ENCODE results near the gene LTK.

DNA sequence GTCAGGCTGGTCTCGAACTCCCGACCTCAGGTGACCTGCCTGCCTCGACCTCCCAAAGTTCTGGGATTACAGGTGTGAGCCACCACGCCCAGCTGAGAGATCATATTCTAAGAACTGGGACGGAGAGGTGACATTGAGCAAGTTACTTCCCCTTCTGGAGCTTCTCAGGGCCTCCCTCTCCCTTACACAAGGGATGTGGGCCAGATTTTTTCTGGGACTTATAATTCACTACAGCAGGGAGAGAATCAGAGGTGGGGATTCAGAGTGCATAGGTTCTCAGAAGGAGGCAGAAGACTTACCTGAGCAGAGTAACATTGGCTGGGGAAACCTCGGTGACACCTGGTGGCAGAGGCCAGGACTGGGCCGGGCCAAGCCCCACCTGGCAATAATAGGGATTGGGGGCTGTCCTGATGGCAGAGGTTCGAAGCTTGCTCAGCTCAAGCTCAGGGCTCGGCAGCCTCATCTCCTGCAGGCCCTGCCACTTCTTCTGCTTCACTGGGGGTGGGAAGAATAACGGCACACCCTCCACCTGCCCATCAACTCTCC is 6.8 kb downstream of the LTK start:
- TF ChIP-seq, protein P1, sequence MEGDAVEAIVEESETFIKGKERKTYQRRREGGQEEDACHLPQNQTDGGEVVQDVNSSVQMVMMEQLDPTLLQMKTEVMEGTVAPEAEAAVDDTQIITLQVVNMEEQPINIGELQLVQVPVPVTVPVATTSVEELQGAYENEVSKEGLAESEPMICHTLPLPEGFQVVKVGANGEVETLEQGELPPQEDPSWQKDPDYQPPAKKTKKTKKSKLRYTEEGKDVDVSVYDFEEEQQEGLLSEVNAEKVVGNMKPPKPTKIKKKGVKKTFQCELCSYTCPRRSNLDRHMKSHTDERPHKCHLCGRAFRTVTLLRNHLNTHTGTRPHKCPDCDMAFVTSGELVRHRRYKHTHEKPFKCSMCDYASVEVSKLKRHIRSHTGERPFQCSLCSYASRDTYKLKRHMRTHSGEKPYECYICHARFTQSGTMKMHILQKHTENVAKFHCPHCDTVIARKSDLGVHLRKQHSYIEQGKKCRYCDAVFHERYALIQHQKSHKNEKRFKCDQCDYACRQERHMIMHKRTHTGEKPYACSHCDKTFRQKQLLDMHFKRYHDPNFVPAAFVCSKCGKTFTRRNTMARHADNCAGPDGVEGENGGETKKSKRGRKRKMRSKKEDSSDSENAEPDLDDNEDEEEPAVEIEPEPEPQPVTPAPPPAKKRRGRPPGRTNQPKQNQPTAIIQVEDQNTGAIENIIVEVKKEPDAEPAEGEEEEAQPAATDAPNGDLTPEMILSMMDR (IDR thresholded peaks at IDR 0.05), result no peak
- TF ChIP-seq POLR2A (IDR thresholded peaks at IDR 0.05) (no peak), POLR2AphosphoS5 (IDR thresholded peaks at IDR 0.05) (no peak), EP300 (IDR thresholded peaks at IDR 0.05) (no peak)

Data from stomach (tissue), 4 donors.